H1 (cell line): Measurements from ENCODE around the gene UPK1B. TPM values are rescaled to one million over a fixed set of nuclear protein-coding genes. Genes with fewer than 3 reads are reported as not detected.

Experiments used
- GABPA ChIP-seq: IDR thresholded peaks from 2 replicates; pipeline ENCODE4 v1.6.1; 2011; ENCODE audit warnings: mild to moderate bottlenecking, low read length, moderate library complexity, borderline replicate concordance; ENCODE audit not compliant: insufficient read depth
- GTF2F1 ChIP-seq: IDR thresholded peaks from 2 replicates; pipeline ENCODE4 v1.6.1; 2012; ENCODE audit warnings: low read depth, low read length, improper control_type of control experiment, borderline replicate concordance
- HDAC2 ChIP-seq, 2 experiments: fragments of 300-600 bp in 1 of 2; sonication (generic) in 1 of 2; IDR thresholded peaks; 2 replicates each; pipeline ENCODE4 v1.6.1; 2011 to 2012; ENCODE audit warnings: low read depth in 2 of 2, low read length in 2 of 2, mild to moderate bottlenecking in 2 of 2, moderate library complexity in 2 of 2, borderline replicate concordance in 1 of 2, inconsistent platforms in 1 of 2
- MAX ChIP-seq: IDR thresholded peaks from 2 replicates; pipeline ENCODE4 v1.6.1; 2012; ENCODE audit warnings: inconsistent platforms
- PHF8 ChIP-seq: fragments of 200-600 bp; sonication (generic); conservative IDR thresholded peaks from 2 replicates; pipeline ENCODE4 v1.7.1; 2012; ENCODE audit warnings: low read depth, mild to moderate bottlenecking, inconsistent platforms, low read length, moderate library complexity
- RBBP5 ChIP-seq: IDR thresholded peaks from 2 replicates; pipeline ENCODE4 v1.7.1; 2012; ENCODE audit warnings: low read depth, mild to moderate bottlenecking, inconsistent platforms, low read length, moderate library complexity, borderline replicate concordance
- polyA plus RNA-seq, 7 experiments: library from polyadenylated mRNA; depleted of rRNA in 3 of 7; stranded (reverse) in 5 of 7; unstranded in 2 of 7; fragments of >200 nt in 5 of 7; fragments of 200-250 nt in 2 of 7; gene quantifications; 1 replicate in 5 of 7; 2 replicates in 1 of 7; 4 replicates in 1 of 7; pipeline versions ENCODE4 v1.2.1 to v1.2.3, GENCODE V29; 2011 to 2013; ENCODE audit warnings: missing spikeins in 2 of 7, mixed read lengths in 2 of 7
- total RNA-seq: library from RNA; stranded (reverse); fragmentation: NEBNext Ultra II Directional; extraction: Animal tissue kit (Norgen Biotek cat#: 25700); gene quantifications from 2 replicates; pipeline ENCODE4 v1.2.1, GENCODE V29; 2021

The UPK1B gene
- total and polyA plus RNA-seq, 2 of the 8 experiments (the other 6 are each of a cell fraction or from before 2014, with no cell fraction given), result 0.67 to 0.68 TPM

DNA sequence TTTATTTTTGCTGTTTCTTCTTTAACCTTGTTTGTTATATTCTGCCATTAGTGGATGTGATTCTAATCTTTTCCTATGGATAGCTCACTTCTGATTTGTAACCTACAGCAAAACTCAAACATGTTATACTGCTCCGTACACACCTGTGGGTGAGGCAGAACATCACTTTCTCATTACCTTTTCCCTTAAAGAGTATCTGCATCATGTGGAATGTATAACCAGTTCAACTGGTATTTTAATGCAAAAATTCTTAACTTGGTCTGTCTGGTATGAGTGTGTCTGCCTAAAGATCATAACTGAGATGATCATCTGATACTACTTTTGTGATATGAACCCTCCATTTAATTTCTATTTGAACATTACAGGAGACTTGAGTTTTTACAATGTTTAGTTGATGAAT lies 13.0 kb upstream of the UPK1B start (continued):
- no peak for TF ChIP-seq RBBP5
- no peak for TF ChIP-seq GABPA
- no peak for TF ChIP-seq GTF2F1
- TF ChIP-seq HDAC2 (IDR thresholded peaks at IDR 0.05; ENCODE audit: borderline replicate concordance in 1 of 2, low read depth in 2 of 2, low read length in 2 of 2), result no peak
- TF ChIP-seq PHF8, result no peak
- TF ChIP-seq MAX, result no peak
